Measurements from ENCODE around the gene NCBP1. TPM values are rescaled to one million over a fixed set of nuclear protein-coding genes. Genes with fewer than 3 reads are reported as not detected.

The NCBP1 gene
- total RNA-seq, 4 donors from 2014 or later, result 16.2 to 38.0 (median 18.5) TPM

GRCh38 chr9:97645720-97646119 is 12.1 kb downstream of the NCBP1 start:
- TF ChIP-seq, protein P1, sequence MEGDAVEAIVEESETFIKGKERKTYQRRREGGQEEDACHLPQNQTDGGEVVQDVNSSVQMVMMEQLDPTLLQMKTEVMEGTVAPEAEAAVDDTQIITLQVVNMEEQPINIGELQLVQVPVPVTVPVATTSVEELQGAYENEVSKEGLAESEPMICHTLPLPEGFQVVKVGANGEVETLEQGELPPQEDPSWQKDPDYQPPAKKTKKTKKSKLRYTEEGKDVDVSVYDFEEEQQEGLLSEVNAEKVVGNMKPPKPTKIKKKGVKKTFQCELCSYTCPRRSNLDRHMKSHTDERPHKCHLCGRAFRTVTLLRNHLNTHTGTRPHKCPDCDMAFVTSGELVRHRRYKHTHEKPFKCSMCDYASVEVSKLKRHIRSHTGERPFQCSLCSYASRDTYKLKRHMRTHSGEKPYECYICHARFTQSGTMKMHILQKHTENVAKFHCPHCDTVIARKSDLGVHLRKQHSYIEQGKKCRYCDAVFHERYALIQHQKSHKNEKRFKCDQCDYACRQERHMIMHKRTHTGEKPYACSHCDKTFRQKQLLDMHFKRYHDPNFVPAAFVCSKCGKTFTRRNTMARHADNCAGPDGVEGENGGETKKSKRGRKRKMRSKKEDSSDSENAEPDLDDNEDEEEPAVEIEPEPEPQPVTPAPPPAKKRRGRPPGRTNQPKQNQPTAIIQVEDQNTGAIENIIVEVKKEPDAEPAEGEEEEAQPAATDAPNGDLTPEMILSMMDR (IDR thresholded peaks at IDR 0.05; ENCODE audit: low read depth), result no peak

GRCh38 chr9:97647996-97648395 is 14.4 kb downstream of the NCBP1 start:
- TF ChIP-seq, protein P1 (IDR thresholded peaks at IDR 0.05; ENCODE audit: low read depth), result no peak

- TF ChIP-seq, protein P1 (IDR thresholded peaks at IDR 0.05; ENCODE audit: low read depth), result no peak
Measured at GRCh38 chr9:97651646-97652045, 18.0 kb downstream of the NCBP1 start.

DNA sequence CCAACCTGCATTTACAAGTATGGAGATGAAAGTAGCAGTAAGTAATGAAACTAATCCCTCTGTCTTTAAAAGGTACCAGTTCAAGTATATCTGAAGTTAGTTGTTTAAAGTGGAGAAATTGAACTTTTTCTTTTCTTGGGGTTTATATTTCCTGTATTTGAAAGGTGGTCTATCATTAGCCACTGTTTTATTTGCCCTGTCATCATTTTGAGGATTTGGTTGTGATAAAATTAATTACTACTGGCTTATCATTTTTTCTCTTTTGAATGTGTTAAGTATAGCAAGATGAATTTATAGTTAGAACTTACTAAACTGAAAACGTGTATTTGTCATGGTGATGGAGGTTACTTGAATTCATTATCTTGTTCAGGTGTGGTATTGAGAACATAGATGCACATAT is 25.1 kb downstream of the NCBP1 start:
- TF ChIP-seq, protein P1 (IDR thresholded peaks at IDR 0.05; ENCODE audit: low read depth), result no peak

- TF ChIP-seq, protein P1 (IDR thresholded peaks at IDR 0.05; ENCODE audit: low read depth), result no peak
Measured at GRCh38 chr9:97659771-97660170, 26.1 kb downstream of the NCBP1 start.

- TF ChIP-seq, protein P1 (IDR thresholded peaks at IDR 0.05; ENCODE audit: low read depth), result no peak
Measured at GRCh38 chr9:97660340-97660739, 26.7 kb downstream of the NCBP1 start.

- TF ChIP-seq, protein P1 (IDR thresholded peaks at IDR 0.05; ENCODE audit: low read depth), result no peak
Measured at GRCh38 chr9:97660847-97661246, 27.2 kb downstream of the NCBP1 start.

Data from subcutaneous adipose tissue (tissue), 4 donors.